Measurements from ENCODE around the gene UBA3.
A peak's percentile ranks its signal among the peaks of the same experiment; 100 is the strongest.

Gene UBA3

DNA sequence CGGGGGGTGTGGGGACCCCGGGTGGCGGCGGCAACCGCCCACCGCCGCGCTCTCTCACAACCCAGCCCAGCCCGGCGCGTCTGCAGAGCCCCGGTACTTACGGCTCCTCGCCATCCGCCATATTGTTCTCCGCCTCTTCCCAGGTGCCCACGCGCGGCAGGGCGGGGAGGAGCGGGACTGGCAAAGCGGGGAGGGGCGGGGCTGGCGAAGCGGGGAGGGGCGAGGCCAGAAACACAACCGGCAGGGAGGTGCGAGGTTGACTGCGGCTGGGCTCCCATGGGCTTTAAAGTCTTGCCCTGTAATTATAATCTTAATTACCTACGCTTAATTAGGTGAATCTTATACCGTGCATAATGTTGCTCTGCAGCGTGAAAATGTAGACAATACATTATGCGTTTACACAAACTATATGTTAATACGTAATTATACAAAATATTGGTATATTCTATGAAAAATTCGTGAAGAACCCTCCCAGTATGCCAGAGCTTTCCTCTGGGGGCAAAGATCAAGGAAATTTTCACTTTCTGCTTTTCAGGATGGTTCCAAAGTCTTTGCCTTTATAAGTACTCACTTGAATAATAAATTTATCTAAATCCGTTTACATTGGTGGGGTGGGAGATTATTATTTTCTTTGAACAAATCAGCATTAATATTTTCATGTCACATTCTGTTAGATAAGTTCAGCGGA lies at the start of gene UBA3:
UBA3 (minus strand) TSS at position 133 of the 688 bp plus-strand sequence; CDS start at position 121, 12 bp downstream.
- DNase-seq: peak; percentile 95

DNA sequence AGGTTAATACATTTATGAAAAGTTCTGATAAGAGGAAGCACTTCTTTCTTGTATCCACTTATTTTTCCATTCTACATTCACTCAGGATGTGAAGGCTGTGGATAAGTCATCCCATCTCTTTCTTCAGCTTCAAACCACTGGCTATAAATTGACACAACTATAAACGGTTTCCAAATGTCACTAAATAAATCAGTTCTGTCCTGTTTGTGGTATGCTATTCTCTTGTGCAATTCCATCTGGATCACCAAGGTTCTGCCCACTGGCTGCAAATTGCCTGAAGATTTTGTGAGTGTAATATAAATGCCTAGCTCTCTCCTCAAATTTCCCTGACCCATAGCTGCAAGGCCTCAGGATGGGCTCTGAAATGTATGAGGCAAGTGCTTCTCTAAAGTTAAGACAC lies 49.4 kb upstream of the UBA3 start:
- no peak for DNase-seq

DNA sequence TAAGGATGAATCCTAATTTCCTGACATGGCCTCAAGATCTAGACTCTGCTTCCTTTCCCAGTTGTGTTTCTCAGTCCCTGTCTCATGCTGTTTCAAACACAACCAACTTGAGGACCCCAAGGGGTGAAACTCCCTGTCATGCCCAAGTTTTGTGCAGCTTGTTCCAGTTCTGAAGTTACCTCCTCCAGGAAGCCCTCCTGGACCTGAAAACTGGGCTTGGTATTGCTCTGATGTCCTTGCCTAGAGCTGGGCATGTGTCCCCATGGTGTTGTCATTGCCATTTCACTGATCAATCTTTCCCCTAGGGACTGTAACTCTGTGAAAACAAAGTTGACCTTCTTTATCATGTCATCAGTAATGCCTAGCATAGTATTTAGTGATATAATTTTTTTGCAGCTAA lies 48.3 kb upstream of the UBA3 start:
- no peak for DNase-seq

DNA sequence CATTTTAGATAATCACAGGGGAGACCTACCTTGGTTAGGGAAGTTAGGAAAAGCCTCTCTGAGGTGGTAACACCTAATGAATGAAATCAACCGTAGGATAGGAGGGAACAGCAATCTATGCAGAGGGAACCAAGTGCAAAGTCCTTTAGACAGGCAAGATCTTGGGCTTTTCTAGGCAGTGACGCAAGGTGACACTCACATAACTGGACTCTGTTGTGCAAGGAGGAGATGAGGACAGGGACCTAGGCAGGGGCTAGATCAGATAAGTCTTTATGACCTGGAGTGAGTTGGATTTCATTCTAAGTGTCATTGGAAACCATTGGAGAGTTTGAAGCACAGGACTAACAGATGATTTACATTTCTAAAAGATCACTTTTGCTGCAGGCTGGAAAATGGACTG lies 46.8 kb upstream of the UBA3 start:
- no peak for DNase-seq

DNA sequence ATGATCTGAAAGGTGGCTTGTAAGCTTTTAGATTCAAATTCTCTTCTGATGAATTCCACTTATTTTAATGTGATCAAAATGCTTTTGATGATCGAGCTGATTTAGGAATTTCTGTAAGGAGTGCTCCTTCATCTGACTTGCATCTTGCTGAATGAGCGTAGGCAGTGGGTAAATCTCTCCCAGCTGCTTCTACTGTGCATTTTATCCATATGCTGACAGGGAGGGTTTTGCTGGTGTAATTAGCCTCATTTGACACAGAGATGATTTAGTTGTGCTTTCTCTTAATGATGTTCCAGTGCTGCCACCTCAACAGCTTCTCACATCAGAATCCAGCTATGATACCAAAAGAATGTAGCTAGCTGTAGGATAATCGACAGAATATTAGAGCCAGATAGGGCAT lies 46.1 kb upstream of the UBA3 start:
- DNase-seq: no peak

DNA sequence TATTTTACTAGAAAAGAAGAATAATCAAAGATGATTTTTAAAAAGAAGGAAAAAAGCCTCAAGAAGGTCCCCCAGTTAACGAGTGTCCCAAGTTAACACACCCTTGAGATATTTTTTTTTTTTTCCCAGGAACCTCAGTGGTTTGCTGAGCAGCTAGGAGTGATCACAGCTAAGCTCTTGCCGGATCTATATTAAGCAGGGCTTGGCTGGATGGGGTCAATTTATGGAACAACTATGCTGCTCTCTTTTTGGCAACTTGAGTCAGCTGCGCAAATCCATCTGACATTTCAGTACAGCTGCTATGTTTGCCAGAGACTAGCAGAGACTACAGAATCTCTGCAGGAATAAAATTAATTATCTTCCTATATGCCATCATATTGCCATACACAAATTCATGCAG lies 42.2 kb upstream of the UBA3 start, which contains the start of gene LMOD3:
LMOD3 (minus strand) TSS at position 193 of the 400 bp plus-strand sequence. CDS start 209 bp downstream, outside the sequence.
- no peak for DNase-seq

DNA sequence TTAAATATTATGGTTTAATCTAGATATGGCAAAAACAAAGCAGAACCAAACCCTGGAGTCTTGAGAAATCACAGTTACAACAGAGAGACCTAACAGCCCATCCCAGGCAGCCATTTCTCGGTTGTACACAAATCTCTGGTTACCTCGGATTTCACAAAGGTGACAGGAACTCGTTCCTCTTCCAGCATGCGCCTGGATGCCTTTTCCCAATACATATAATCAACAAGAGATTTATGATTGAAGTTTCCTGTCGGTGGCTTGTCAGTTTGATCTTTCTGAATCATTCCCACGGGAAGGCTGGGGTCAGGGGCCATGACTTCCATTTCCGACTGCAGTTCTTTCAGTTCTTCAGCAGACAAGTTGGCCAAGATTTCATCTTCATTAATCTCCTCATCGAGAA lies 41.8 kb upstream of the UBA3 start:
- DNase-seq: no peak

DNA sequence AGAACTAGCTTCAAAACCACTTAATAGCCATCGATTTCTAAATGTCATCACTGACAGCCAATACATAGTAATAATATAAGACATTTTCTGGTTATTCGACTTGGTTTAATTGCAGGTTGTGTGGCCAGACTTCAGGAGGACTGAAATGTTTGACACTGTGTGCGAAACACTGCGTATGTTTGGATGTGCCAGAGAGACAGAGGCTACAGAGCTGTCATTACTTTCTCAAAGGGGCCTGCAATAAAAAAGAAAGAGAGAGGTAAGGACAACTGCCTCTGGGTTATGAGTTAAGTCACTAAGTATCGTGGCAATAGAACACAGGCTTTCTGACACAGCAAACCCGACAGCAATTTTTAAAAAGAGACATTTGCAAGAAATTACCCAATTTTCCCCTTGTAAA lies 41.3 kb upstream of the UBA3 start:
- no peak for DNase-seq

DNA sequence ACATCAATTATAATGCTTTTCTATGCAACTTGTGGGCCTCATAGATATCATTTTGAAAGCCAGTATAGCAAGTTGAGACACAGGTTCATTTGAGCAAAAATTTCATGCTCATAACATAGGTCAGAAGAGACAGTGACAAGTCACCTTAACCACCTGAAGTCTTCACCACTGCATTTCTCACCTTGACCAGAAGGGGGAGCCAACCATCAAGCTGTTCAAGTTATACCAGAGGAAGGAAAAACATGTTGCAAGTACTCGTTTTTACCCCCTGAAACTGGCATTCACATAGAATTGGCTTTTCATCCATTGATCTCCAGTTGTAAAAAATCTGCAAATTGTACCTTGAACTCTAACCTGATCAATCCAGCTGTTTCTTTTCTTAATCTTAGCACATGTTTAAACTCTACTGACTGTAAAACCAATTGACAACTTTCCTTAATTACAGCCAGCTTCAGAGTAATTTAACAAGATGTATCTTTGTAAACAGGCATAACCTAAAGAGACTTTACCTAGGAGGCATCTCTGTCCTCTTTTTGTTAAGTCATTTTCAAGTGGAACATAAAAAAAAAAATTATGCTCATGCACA lies 40.8 kb upstream of the UBA3 start:
- peak; percentile 88 for DNase-seq

DNA sequence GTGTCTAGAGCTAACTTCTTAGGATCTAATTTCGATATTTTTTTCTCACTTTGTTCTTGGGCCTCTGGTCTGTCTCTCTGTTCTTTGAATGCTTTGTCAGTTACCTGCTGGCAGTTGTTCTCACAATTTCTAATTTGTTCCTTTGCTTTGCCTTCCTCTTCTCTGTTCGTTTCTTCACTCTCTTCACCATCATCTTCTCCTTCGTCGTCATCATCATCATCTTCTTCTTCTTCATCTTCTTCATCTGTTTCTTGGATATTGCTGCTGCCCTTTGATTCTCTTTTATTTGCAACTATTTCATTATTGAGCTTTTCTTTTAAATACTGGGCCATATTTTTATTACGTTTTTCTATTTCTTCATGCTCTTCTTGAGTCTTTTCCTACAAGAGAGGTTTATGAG lies 39.5 kb upstream of the UBA3 start:
- no peak for DNase-seq

DNA sequence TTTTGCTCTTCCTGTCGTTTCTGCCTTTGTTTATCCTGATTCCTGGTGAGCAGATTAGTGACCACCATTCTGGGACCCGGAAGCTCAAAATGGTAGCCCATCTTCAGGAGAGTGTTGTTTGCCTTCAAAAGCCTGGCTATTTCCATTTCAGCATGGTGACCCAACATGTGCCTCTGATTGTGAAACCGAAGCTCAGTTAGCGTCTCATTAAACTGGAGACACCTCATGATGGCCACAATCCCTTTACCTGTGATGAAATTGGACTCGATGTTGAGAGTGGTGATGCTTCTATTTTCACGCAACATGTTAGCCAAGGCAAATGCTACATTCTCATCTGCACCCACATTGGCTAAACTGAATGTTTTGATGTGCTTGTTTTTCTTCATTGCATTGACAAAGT lies 39.0 kb upstream of the UBA3 start:
- no peak for DNase-seq

DNA sequence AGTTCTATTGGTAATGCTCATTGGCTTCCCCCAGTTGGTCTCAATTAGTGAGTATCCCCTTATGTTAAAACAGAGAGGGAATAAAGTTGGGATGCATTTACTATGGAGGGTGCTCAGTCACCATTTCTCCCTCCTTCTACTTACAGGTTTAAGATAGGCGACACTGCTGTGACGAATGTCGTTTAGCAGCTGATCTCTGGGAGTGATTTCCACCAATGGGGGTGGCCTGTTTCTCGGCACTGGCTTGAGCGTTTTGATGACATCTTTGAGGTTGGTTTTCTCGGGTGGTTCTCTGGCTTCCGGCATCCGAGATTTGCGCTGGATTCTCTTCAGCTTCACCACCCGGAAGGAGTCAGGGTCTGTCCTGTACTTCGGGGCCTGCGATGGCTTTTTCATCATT lies 38.4 kb upstream of the UBA3 start:
- DNase-seq: no peak

DNA sequence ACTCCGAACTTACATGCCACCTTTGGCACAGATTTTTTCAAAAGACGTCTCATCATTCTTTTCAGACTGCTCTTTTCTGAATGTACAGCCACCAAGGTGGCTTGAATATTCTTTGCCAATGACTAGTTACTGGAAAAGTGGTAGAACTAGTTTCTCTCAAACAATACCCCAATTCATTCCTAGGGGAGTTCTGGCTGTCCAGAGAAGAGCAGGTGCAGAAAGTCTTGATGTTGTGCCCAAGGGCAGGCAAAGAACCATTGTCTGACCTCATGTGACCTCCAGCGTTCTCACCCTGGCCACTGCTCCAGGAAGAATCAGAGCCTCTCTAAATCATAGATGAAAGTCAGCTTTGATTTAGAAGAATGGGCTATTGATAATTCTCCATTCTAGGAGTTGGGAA lies 36.7 kb upstream of the UBA3 start:
- DNase-seq: no peak

DNA sequence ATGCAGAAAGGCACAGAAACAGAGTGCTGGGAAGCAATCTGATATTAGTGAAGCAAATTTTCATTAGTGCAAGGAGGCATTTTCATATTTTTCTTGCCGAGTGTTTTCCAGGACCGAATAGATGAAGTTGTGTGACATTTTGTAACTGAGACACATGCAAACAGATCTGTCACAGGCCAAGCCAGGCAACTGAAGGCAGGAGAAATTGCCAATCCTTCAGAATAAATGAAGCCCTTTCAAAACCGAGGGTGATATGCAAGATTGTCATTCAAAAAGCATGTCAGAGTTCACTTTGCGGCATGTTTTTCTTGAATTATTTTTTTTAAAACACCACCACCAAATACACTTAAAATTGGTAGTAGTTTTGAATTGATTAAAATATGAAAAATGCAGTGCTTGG lies 36.0 kb upstream of the UBA3 start:
- no peak for DNase-seq

DNA sequence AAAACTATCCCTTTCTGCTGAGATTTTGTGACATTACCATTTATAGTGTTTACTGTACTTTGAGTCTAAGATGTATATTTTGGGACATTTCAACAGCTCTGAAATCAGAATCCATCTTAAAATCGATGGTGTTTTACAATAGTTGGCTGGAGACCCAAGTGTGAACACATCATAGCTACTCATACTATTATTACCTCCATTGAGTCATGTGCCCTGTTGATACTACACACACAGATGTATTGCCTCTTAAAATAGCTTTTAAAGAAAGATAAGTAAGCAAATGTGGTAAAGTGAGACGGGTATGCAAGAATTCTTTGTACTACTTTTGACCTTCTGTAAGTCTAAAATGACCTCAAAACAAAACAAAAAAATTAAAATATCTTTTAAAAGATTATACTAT lies 35.6 kb upstream of the UBA3 start:
- DNase-seq: no peak

DNA sequence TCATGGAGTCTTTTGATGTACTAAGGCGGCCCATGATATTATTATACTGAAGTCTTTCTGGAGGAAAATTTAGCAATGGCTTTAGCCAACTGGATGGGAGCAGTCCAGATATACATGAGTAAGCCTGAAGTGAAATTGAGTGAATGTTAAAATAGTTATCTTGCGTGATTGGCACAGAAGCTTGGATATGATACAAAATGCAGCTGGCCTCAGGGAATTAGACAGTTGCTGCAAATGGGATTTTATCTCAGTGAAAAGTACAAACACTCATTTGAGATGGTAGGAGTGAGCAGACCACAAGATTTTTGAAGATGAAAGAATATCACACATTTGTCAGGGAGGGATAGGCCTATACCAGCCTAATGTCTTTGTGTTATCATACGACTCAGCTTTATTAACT lies 33.4 kb upstream of the UBA3 start:
- DNase-seq: no peak

DNA sequence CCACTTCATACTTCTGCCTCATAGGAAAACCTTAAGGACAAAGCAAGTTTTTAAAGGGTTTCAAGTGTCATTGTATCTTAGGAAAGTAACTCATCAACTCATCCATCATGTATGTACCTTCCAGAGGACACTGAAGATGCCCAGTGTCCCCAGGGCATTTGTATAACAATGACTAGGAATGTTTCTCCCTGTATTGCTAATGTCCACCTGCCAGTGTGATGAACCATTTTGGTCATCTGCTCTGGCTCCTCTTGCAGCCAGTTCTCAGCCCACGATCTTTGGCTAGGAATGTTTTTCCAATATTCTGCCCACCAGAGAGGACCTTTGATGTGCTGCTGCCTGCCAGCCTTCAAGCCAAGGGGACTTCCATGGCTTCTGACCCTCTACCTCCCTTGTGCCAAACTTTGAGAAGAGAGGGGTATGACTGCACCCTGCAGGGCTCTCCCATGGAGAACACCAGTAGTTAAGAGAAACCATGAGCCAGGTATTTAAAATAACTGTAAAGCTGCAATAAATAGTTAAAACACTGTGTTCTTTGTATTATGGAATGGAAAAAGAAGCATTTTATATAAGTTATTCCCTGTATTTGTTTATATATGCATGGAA lies 30.9 kb upstream of the UBA3 start:
- DNase-seq: no peak

DNA sequence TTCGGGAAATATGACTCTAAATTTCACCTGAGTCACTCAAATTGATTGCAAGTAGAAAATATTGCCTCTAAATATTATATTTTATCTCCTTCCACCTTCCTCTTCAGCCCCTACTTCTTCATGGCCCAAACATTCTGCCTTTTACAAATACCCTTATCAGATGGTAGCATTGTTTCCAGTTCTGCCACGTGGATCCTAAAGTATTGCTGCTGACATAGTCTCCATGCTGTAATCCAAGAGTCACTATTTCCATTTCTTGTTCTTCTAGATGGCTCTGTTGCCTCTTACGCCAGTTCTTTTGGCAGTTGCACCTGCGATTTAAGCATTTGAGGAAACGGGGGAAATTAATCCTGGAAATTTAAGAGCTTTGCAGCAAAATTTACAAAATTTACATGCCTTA lies 28.6 kb upstream of the UBA3 start:
- no peak for DNase-seq

DNA sequence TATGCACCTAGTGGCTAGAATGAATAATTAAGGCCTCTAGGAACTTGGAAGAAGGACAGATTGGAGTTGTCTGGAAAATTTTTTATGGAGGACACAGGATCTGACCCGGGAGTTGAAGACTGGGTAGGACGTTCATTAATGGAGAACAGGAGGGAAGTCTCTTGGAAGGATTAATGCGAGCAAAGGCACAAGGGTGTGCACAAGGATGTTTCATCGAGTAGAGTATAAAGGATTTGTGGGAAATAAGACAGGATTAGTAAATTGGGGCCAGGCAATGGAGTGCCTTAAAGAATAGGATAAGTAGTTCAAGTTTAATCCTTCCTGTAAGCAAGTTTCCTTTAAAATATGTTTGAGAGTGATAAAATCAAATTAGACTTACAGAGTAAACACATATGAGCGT lies 27.7 kb upstream of the UBA3 start:
- no peak for DNase-seq

DNA sequence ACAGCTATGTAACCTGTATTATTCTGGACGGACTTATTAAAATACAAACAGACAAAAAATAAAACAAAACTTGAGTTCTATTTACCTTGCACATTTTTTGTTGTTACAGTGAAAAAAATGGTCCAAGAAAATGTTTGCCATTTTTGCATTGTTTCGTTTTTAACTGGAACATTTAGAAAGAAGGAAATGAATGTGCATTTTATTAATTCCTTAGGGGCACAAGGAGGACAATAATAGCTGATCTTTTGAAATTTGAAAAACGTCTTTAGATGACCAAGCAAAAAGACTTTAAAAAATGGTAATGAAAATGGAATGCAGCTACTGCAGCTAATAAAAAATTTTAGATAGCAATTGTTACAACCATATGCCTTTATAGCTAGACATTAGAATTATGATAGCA lies 25.2 kb upstream of the UBA3 start:
- no peak for DNase-seq

DNA sequence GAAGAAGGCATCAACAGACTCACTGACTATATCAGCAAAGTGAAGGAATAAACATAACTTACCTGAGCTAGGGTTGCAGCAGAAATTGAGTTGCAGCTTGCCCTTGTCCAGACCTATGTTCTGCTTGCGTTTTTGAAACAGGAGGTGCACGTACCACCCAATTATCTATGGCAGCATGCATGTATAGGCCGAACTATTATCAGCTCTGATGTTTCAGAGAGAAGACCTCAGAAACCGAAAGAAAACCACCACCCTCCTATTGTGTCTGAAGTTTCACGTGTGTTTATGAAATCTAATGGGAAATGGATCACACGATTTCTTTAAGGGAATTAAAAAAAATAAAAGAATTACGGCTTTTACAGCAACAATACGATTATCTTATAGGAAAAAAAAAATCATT lies 24.4 kb upstream of the UBA3 start:
- no peak for DNase-seq

DNA sequence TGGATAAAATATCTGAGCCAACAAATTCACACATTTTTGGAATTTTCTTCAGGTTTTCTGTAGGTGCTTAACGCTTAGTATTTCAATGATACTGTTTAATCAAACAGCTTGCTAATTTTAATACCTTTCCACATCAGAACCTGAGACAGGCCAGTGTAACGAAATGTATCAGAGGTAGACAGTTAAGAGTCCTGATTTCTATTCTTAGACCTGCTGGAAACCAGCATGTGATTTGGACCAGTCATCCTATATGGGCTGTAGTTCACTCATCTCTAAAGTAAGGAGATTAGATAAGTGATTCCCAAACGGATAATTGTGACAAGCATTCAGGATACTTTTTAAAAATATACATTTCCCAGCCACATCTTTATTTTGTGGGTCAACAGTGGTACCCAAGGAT lies 23.0 kb upstream of the UBA3 start:
- no peak for DNase-seq

DNA sequence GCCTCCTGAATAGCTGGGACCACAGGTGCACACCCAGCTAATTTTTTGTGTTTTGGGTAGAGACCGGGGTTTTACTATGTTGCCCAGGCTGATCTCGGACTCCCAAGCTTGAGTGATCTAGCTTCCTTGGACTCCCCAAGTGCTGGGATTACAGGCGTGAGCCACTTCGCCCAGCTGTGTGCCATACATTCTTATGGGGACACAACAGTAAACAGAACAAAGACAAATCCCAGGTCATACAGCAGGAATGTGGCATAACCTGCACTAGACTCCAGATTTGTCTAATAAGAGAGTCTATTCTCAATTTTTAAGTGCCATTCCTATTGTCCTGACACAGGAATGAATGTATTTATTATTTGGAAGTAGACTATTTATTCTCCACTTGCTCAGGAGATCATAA lies 22.2 kb upstream of the UBA3 start:
- no peak for DNase-seq

DNA sequence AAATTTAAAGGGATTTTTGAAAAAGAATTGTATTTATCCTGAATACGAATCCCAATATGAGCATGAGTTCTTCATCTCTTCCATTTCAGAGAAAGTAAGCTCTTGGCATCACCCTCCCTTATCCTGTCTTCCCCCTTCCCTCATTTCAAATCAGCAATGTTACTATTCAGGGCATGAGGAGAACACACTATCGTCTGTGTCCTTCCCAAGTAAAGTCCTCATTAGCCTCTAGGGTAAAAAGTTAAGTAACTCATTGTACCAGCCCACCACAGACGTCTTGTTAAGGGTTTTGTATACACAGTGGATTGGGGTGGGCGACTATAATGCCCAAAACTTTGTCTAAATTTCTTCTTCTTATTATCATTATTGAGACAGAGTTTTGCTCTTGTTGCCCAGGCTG lies 19.4 kb upstream of the UBA3 start:
- DNase-seq: no peak

Data from activated CD4-positive, alpha-beta T cell treated with anti-CD3 and anti-CD28 coated beads for 48 hours (primary cell).